CD14-positive monocyte (primary cell): ENCODE measurements around the gene RAPH1. TPM values are rescaled to one million over a fixed set of nuclear protein-coding genes. Genes with fewer than 3 reads are reported as not detected.

ENCODE experiments used
- DNase-seq, 3 donors: peaks; one replicate each; pipeline ENCODE4 v3.0.0-alpha.2; 2011 to 2022
- H2AFZ ChIP-seq: 2 replicates; pipeline ENCODE4 v1.6.0; 2012; ENCODE audit warnings: mild to moderate bottlenecking, low read depth, low read length, inconsistent platforms; ENCODE audit not compliant: insufficient read depth, poor library complexity, severe bottlenecking
- H3K27ac ChIP-seq, 2 donors: 1 replicate in 1 of 2; 2 replicates in 1 of 2; pipeline ENCODE4 v1.5.1; 2012 to 2013; ENCODE audit warnings: low read length in 2 of 2, control low read depth in 1 of 2, inconsistent platforms in 1 of 2, low read depth in 1 of 2, mild to moderate bottlenecking in 1 of 2
- H3K27me3 ChIP-seq, 2 donors: one replicate each; pipeline versions ENCODE4 v1.6.0 to v1.6.1; 2011 to 2013; ENCODE audit warnings: low read length in 2 of 2; ENCODE audit not compliant: control insufficient read depth in 2 of 2, insufficient read depth in 2 of 2
- H3K36me3 ChIP-seq, 2 donors: replicated peaks in 1 of 2; 1 replicate in 1 of 2; 2 replicates in 1 of 2; pipeline versions ENCODE4 v1.5.1 to v1.6.1; 2012 to 2013; ENCODE audit warnings: low read length in 2 of 2, control low read depth in 1 of 2, inconsistent platforms in 1 of 2, mild to moderate bottlenecking in 1 of 2; ENCODE audit not compliant: insufficient read depth in 2 of 2, control insufficient read depth in 1 of 2
- H3K4me1 ChIP-seq, 2 donors: 1 replicate in 1 of 2; 2 replicates in 1 of 2; pipeline versions ENCODE4 v1.5.1 to v1.6.1; 2012 to 2013; ENCODE audit warnings: low read length in 2 of 2, control low read depth in 1 of 2, inconsistent platforms in 1 of 2, mild to moderate bottlenecking in 1 of 2, moderate library complexity in 1 of 2; ENCODE audit not compliant: insufficient read depth in 2 of 2, control insufficient read depth in 1 of 2
- H3K4me2 ChIP-seq: replicated peaks from 2 replicates; pipeline ENCODE3; 2012; ENCODE audit warnings: low read length, moderate library complexity, mild to moderate bottlenecking; ENCODE audit not compliant: poor library complexity, severe bottlenecking; ENCODE audit errors: extremely low read depth
- H3K4me3 ChIP-seq, 3 experiments: fragments of 200-600 bp in 1 of 3; sonication (generic) in 1 of 3; replicated peaks in 1 of 3; 1 replicate in 2 of 3; 2 replicates in 1 of 3; pipeline ENCODE4 v1.5.1; 2011 to 2013; ENCODE audit warnings: low read length in 3 of 3, mild to moderate bottlenecking in 3 of 3, control low read depth in 2 of 3, low read depth in 2 of 3, inconsistent platforms in 1 of 3, moderate library complexity in 1 of 3
- H3K79me2 ChIP-seq: 2 replicates; pipeline ENCODE4 v1.6.0; 2012; ENCODE audit warnings: mild to moderate bottlenecking, control low read depth, inconsistent platforms, low read length, moderate library complexity; ENCODE audit not compliant: insufficient read depth
- H3K9ac ChIP-seq: 2 replicates; pipeline ENCODE4 v1.6.0; 2017; ENCODE audit warnings: low read length, mild to moderate bottlenecking; ENCODE audit not compliant: insufficient read depth, poor library complexity, severe bottlenecking
- H3K9me3 ChIP-seq, 2 donors: replicated peaks in 1 of 2; 1 replicate in 1 of 2; 2 replicates in 1 of 2; pipeline versions ENCODE4 v1.5.1 to v1.6.1; 2012 to 2013; ENCODE audit warnings: low read length in 2 of 2, control low read depth in 1 of 2; ENCODE audit not compliant: control insufficient read depth in 1 of 2, insufficient read depth in 1 of 2
- H4K20me1 ChIP-seq: 2 replicates; pipeline ENCODE4 v1.6.0; 2012; ENCODE audit warnings: mild to moderate bottlenecking, low read length, control low read depth, moderate library complexity; ENCODE audit not compliant: insufficient read depth
- H3K27ac Mint-ChIP-seq, 7 donors: one replicate each; pipeline ENCODE4 v1.8.0; 2020; ENCODE audit warnings: mild to moderate bottlenecking in 7 of 7, mixed read lengths in 7 of 7, moderate library complexity in 6 of 7, inconsistent platforms in 2 of 7
- H3K27me3 Mint-ChIP-seq, 3 donors: one replicate each; pipeline ENCODE4 v1.8.0; 2021 to 2022; ENCODE audit warnings: low read depth in 3 of 3, mild to moderate bottlenecking in 3 of 3, mixed read lengths in 3 of 3, moderate library complexity in 3 of 3, inconsistent platforms in 1 of 3
- H3K36me3 Mint-ChIP-seq, 2 donors: one replicate each; pipeline ENCODE4 v1.8.0; 2020; ENCODE audit warnings: mixed read lengths in 2 of 2, inconsistent platforms in 1 of 2, mild to moderate bottlenecking in 1 of 2
- H3K4me1 Mint-ChIP-seq: one replicate; pipeline ENCODE4 v1.8.0; 2020; ENCODE audit warnings: mild to moderate bottlenecking, mixed read lengths
- H3K4me3 Mint-ChIP-seq, 2 donors: one replicate each; pipeline ENCODE4 v1.8.0; 2020; ENCODE audit warnings: mild to moderate bottlenecking in 2 of 2, mixed read lengths in 2 of 2, moderate library complexity in 1 of 2
- H3K9me3 Mint-ChIP-seq, 7 donors: one replicate each; pipeline ENCODE4 v1.8.0; 2020 to 2022; ENCODE audit warnings: mixed read lengths in 7 of 7, mild to moderate bottlenecking in 6 of 7, moderate library complexity in 6 of 7, inconsistent platforms in 2 of 7
- WGBS: methylation state at CpG from one replicate; pipeline ENCODE4 v1.1.5; 2013; ENCODE audit warnings: missing lambda C conversion rate; ENCODE audit not compliant: insufficient coverage; 5-methylcytosine and 5-hydroxymethylcytosine counted together
- intact Hi-C, 2 donors: fragments of 100-400 bp; cut with micrococcal nuclease; formaldehyde crosslinking; loops; one replicate each; pipeline versions ENCODE4 v1.15.0 to v1.15.1; 2023
- polyA plus RNA-seq, 3 donors: library from polyadenylated mRNA; depleted of rRNA in 1 of 3; unstranded in 2 of 3; stranded (reverse) in 1 of 3; fragments of 300-500 nt in 2 of 3; fragments of >200 nt in 1 of 3; fragmentation: Illumina TruSeq in 2 of 3; gene quantifications; 1 replicate in 2 of 3; 2 replicates in 1 of 3; pipeline ENCODE4 v1.2.3, GENCODE V29; 2012 to 2021
- TF ChIP-seq, protein P1 (sequence below): fragments of 200-600 bp; IDR thresholded peaks from one replicate; pipeline ENCODE4 v1.8.0; 2022; ENCODE audit warnings: antibody characterized with exemption, mild to moderate bottlenecking

RAPH1 gene
- polyA plus RNA-seq, 3 donors: 3.8 to 5.1 (median 4.5) TPM

DNA sequence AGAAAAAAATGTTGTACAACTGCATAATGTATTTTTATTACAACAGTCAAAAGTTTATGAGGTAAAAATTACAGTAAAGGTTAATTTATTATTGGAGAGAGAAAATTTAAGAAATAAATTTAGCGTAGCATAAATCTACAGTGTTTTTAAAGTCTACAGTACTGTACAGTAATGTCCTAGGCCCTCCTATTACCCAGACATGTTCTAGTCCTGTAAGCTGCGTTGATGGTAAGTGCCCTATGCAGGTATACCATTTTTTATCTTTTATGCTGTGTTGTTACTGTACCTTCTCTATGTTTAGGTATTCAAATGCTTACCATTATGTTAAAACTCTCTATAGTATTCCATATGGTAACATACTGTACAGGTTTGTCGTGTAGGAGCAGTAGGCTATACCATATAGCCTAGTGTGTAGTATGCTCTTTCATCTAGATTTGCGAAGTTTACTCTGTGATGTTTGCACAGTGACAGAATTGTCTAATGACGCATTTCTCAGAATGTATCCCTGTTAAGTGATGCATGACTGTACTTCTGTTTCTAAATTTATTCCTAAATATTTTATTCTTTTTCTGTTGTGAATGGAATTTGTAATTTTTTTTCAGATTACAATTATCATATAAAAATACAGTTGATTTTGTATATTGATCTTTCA lies 182.4 kb downstream of the RAPH1 start:
- Mint-ChIP-seq H3K27ac (no peak overlapping the region), H3K36me3 (no peaks in the 10 kb centered on the region), H3K9me3 (peaks cover 0 to 3% (median 0%) of the 10 kb centered on the region in 7 donors), H3K27me3 (no peaks in the 10 kb centered on the region), H3K4me3 (no peak overlapping the region), H3K4me1 (no peaks in the 10 kb centered on the region)
- no peak for DNase-seq
- no peak overlapping the region for H3K27ac ChIP-seq
- H3K4me2 ChIP-seq: no peak overlapping the region
- no peak overlapping the region for H3K4me3 ChIP-seq
- H3K36me3 ChIP-seq: no peaks in the 10 kb centered on the region
- H3K79me2 ChIP-seq: no peaks in the 10 kb centered on the region
- H3K27me3 ChIP-seq: no peaks in the 10 kb centered on the region
- H3K9me3 ChIP-seq: no peaks in the 10 kb centered on the region
- WGBS: no CpG with 5 or more reads among the region's 5 CpGs
- H2AFZ ChIP-seq: no peak overlapping the region
- no peaks in the 10 kb centered on the region for H3K4me1 ChIP-seq
- no peaks in the 10 kb centered on the region for H4K20me1 ChIP-seq
- TF ChIP-seq, protein P1, sequence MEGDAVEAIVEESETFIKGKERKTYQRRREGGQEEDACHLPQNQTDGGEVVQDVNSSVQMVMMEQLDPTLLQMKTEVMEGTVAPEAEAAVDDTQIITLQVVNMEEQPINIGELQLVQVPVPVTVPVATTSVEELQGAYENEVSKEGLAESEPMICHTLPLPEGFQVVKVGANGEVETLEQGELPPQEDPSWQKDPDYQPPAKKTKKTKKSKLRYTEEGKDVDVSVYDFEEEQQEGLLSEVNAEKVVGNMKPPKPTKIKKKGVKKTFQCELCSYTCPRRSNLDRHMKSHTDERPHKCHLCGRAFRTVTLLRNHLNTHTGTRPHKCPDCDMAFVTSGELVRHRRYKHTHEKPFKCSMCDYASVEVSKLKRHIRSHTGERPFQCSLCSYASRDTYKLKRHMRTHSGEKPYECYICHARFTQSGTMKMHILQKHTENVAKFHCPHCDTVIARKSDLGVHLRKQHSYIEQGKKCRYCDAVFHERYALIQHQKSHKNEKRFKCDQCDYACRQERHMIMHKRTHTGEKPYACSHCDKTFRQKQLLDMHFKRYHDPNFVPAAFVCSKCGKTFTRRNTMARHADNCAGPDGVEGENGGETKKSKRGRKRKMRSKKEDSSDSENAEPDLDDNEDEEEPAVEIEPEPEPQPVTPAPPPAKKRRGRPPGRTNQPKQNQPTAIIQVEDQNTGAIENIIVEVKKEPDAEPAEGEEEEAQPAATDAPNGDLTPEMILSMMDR: no peak
- no peak overlapping the region for H3K9ac ChIP-seq
- intact Hi-C loops: no loop called here

DNA sequence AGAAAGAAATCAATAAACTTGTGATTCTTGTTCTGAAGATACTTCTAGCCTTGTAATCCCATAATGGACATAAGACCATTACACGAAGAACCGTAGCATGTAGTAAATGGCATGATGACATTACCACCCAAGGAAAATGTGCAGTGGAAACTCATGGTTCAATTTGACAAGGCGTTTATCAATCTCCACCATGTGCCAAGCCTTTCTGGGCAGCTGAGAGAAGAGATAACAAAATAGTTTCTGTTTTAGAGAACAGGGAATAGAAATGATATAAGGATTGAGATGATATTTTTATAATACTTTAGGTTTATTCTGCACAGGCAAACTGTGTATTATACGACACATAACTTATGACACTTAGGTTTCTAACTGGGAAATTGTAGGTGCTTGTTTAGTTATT lies 187.7 kb downstream of the RAPH1 start:
- Histone ChIP-seq H3K4me2 (no peak overlapping the region), H3K36me3 (no peaks in the 10 kb centered on the region), H2AFZ (no peak overlapping the region), H3K9me3 (no peaks in the 10 kb centered on the region), H3K4me3 (no peak overlapping the region), H4K20me1 (no peaks in the 10 kb centered on the region), H3K27me3 (no peaks in the 10 kb centered on the region), H3K27ac (no peak overlapping the region), H3K79me2 (no peaks in the 10 kb centered on the region), H3K4me1 (no peaks in the 10 kb centered on the region), H3K9ac (no peak overlapping the region)
- TF ChIP-seq, protein P1: no peak
- peaks cover 0 to 6% (median 4%) of the 10 kb centered on the region in 7 donors for H3K9me3 Mint-ChIP-seq
- no CpG with 5 or more reads among the region's 4 CpGs for WGBS
- H3K27ac Mint-ChIP-seq: no peak overlapping the region
- no peaks in the 10 kb centered on the region for H3K36me3 Mint-ChIP-seq
- no peak for DNase-seq
- no peaks in the 10 kb centered on the region for H3K4me1 Mint-ChIP-seq
- H3K4me3 Mint-ChIP-seq: no peak overlapping the region
- H3K27me3 Mint-ChIP-seq: peaks cover 0 to 2% (median 0%) of the 10 kb centered on the region in 3 donors
- intact Hi-C loops: no loop called here
